GM12864 (cell line): ENCODE measurements around the gene COP1.

Source experiments
- DNase-seq: peaks from one replicate; pipeline ENCODE4 v3.0.0-alpha.2; 2011; ENCODE audit warnings: low read depth
- H3K4me3 ChIP-seq: 2 replicates; pipeline ENCODE4 v1.5.1; 2011; ENCODE audit warnings: mild to moderate bottlenecking, low read depth, low read length, control low read depth
- CTCF ChIP-seq: IDR thresholded peaks from 2 replicates; pipeline ENCODE4 v1.5.1; 2011; ENCODE audit warnings: low read depth, mild to moderate bottlenecking, moderate library complexity, low read length, control low read depth, inconsistent platforms; ENCODE audit errors: missing control alignments

The COP1 gene

DNA sequence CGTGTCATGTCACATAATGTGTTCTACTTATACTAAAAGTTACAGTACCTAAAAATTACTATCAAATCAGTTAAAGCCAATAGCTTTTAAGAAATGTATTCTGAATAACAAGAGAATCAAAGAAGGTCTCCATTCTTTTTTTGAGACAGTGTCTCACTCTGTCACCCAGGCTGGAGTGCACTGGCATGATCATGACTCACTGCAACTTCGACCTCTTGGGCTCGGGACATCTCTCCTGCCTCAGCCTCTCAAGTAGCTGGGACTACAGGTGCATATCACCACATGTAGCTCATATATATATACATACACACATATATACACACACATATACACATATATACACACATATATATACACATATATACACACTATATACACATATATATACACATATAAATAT, 20.1 kb downstream of the COP1 start:
- no peak for DNase-seq
- no peak overlapping the region for H3K4me3 ChIP-seq
- TF ChIP-seq CTCF = no peak

DNA sequence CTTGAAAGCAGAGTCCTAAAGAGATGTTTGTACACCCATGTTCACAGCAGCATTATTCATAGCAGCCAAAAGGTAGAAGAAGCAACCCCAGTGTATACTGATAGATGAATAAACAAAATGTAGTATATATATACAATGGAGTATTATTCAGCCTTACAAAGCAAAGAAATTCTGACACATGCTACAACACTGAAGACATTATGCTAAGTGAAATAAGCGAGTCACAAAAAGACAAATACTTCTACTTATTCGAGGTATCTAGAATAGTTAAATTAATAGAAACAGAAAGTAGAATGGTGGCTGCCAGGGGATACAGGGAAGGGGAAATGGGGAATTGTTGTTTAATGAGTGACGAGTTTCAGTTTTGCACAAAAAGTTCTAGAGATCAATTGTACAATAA, 23.5 kb downstream of the COP1 start:
- DNase-seq = no peak
- TF ChIP-seq CTCF = no peak
- no peak overlapping the region for H3K4me3 ChIP-seq

DNA sequence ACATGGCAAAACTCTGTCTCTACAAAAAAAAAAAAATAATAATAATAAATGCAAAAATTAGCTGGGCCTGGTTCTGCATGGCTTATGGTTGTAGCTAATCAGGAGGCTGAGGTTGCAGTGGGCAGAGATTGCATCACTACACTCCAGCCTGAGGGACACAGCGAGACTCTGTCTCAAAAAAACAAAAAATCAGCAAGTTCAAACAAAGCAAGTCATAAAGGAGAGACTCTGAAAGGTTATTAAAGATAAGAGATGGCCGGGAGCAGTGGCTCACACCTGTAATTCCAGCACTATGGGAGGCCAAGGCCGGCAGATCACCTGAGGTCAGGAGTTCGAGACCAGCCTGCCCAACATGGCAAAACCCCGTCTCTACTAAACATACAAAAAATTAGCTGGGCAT, 28.8 kb downstream of the COP1 start:
- DNase-seq = no peak
- no peak for TF ChIP-seq CTCF
- no peak overlapping the region for H3K4me3 ChIP-seq

DNA sequence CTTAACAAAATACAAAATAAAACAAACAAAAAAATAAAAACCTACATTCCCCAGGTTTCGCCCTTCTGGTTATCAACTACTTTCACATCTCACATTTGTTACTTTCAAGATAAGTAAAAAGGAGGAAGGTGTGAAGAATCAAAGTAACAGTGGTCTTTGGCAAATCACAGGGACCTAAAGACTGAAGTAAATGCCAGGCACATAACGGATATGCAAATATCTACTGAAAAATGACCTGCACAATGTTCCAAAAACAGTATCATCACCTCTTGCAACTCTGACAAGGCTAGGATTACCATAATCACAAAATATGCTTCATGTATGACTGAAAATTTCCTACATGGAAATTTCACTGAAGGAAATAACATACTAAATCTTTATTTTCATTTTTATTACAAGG, 29.3 kb downstream of the COP1 start:
- no peak overlapping the region for H3K4me3 ChIP-seq
- no peak for TF ChIP-seq CTCF
- peak; percentile 45 for DNase-seq

- H3K4me3 ChIP-seq = no peak overlapping the region
- DNase-seq = no peak
- no peak for TF ChIP-seq CTCF
These were observed 33.0 kb downstream of the COP1 start for GRCh38 chr1:176174108-176174507.

DNA sequence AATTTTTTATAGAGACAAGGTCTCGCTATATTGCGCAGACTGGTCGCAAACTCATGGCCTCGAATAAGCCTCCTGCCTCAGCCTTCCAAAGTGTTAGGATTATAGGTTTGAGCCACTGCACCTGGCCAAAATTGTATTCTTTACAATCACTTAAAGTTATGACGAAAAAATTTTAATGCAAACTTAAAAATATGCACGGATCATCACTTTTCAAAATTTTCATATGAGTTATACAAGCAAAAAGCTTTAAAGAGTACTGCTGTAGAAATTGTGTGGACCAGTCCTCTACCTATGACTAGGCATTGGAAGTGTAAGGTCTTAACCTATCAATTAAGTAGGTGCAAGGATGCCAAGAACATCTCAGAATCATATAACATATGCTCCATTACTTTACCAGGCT, 34.9 kb downstream of the COP1 start:
- H3K4me3 ChIP-seq = no peak overlapping the region
- DNase-seq = no peak
- TF ChIP-seq CTCF = no peak

DNA sequence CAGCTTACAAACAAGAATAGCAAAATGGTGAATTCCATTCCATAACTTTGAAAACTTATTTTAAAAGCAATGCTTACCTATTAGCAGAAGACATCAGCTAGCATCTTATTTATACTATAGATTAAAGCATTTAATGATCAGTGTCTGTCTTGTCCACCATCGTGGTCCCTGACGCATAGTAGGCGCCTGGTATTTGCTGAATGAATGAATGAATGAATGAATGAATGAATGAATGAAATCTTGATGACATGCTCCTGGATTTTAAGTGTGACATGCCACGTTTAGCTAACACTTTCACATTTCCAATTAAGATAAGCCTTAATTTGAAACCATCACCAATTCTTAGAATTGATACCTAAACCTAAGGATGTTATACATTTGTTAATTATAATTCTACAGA, 39.9 kb downstream of the COP1 start:
- no peak for TF ChIP-seq CTCF
- DNase-seq = no peak
- no peak overlapping the region for H3K4me3 ChIP-seq
